WI38 (cell line): ENCODE results near the gene HSD17B8.

Source experiments
- H3K4me3 ChIP-seq: 2 replicates; pipeline ENCODE4 v1.5.1; 2011; ENCODE audit warnings: low read depth, mild to moderate bottlenecking, control low read depth, low read length
- TF ChIP-seq, protein P1 (sequence below): IDR thresholded peaks from 2 replicates; pipeline ENCODE4 v1.5.1; 2012; ENCODE audit warnings: low read depth, mild to moderate bottlenecking, control low read depth, low read length

Gene HSD17B8

DNA sequence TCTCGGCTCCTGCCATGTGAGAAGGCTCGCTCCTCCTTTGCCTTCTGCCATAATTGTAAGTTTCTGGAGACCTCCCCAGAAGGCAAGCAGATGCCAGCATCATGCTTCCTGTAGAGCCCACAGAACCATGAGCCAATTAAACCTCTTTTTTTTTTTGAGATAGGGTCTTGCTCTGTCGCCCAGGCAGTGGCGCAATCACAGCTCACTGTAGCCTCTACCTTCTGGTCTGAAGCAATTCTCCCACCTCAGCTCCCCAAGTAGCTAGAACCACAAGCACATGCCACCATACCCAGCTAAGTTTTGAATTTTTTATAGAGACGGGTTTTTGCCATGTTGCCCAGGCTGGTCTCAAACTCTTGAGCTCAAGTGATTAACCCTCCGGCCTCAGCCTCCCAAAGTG lies 32.4 kb downstream of the HSD17B8 start:
- H3K4me3 ChIP-seq, result no peak overlapping the region
- TF ChIP-seq, protein P1, sequence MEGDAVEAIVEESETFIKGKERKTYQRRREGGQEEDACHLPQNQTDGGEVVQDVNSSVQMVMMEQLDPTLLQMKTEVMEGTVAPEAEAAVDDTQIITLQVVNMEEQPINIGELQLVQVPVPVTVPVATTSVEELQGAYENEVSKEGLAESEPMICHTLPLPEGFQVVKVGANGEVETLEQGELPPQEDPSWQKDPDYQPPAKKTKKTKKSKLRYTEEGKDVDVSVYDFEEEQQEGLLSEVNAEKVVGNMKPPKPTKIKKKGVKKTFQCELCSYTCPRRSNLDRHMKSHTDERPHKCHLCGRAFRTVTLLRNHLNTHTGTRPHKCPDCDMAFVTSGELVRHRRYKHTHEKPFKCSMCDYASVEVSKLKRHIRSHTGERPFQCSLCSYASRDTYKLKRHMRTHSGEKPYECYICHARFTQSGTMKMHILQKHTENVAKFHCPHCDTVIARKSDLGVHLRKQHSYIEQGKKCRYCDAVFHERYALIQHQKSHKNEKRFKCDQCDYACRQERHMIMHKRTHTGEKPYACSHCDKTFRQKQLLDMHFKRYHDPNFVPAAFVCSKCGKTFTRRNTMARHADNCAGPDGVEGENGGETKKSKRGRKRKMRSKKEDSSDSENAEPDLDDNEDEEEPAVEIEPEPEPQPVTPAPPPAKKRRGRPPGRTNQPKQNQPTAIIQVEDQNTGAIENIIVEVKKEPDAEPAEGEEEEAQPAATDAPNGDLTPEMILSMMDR, result no peak

DNA sequence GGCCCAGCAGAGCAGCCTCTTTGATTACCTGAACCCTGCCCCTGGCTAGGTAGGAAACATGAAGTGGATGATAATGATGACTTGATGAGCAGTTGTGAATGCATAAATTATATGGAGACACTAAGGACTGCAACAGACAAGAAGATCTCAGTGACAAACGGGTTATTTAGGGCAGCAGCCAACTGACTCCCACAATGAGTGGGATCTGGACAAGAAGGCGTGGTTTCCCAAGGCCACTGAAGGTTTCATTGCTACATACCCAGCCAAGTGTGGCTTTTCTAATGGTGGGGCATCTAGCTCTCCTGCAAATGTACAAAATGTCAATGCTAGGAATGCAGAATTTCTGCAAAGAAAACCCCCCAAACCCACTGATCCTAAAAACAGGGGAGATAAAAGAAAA lies 33.3 kb downstream of the HSD17B8 start:
- TF ChIP-seq, protein P1, result no peak
- H3K4me3 ChIP-seq, result no peak overlapping the region

DNA sequence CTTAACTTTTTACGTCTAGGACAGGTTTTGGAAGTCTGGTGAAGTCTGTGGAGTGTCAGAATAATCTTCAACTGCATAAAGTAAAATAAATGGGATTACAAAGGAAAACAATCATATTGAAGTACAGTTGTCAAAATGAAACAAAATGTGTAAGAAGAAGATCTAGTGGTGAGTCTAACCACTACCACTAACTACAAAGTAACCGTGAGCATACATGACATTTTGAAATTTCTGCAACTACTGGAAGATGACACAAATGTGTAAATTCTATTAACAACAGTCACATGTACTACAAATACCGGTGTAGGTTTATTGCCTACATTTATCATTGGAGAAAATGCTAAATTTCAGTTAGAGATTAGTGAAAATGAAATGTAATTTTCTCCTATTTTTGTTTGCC lies 37.5 kb downstream of the HSD17B8 start:
- no peak overlapping the region for H3K4me3 ChIP-seq
- TF ChIP-seq, protein P1, result no peak

DNA sequence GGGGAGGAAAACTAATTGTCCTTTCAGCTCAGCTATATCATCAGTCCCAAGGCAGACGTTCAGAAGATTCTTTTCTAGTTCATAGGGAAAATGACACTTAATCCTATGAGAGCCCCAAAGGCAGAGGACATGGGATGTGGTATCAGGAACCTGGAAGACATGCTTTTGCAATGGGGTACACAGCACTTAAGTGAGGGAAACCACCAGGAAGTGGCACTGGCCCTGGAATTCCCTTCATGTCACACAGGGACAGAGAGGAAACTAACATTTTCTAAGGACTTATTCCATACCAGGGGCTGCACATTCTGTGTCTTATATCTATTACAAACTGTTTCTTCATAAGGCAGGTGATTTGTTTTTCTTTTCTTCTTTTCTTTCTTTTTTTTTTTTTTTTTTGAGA lies 39.0 kb downstream of the HSD17B8 start:
- no peak overlapping the region for H3K4me3 ChIP-seq
- TF ChIP-seq, protein P1, result no peak

DNA sequence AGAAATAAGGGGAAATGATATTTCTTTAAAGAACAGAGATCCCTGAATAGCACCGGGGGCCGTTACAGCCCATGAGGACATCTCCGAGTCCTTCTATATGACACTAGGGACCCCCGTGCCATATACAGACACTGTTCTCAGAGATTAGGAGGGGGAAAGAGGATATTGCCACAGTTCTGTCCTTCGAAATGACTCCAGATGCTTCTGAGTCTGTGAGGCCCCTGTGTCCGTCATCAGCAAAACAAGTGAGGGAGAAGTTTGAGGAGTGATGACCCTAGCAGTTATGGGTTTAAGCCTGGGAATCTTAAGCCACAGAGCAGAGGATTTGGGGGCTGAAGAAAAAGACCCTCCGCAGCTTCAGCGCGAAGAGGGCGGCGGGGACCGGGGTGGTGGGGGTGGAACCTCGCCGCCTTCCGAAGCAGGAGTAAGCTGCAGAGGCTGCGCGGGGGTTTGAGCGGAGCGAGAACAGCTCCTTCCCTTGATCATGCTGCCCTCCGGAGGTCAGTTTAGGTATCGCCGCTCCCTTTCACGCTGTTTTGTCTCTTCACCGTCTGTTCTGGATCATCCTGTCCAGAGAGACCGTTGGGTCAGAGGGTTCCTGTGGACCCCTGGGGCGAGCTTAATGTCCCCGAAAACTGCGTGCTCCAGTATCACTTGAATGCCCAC lies 43.7 kb downstream of the HSD17B8 start:
- peak overlapping the region; percentile 50 for H3K4me3 ChIP-seq
- TF ChIP-seq, protein P1, result peak; percentile 86

DNA sequence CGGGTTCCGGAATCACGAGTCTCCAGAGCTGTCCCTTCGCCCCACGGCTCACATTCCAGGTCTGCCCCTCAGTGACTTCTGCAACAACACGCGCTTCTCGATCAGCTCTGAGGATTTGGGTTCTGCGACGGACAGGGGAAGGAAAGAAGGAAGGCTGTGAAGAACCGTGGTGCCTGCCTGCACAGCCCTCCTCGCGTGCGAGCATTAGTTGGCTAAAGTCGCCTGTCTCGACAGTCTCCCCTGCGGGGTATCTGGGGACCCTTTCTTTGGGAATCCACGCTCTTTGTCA lies 44.1 kb downstream of the HSD17B8 start:
- TF ChIP-seq, protein P1, result no peak
- peak overlapping the region; percentile 50 for H3K4me3 ChIP-seq

DNA sequence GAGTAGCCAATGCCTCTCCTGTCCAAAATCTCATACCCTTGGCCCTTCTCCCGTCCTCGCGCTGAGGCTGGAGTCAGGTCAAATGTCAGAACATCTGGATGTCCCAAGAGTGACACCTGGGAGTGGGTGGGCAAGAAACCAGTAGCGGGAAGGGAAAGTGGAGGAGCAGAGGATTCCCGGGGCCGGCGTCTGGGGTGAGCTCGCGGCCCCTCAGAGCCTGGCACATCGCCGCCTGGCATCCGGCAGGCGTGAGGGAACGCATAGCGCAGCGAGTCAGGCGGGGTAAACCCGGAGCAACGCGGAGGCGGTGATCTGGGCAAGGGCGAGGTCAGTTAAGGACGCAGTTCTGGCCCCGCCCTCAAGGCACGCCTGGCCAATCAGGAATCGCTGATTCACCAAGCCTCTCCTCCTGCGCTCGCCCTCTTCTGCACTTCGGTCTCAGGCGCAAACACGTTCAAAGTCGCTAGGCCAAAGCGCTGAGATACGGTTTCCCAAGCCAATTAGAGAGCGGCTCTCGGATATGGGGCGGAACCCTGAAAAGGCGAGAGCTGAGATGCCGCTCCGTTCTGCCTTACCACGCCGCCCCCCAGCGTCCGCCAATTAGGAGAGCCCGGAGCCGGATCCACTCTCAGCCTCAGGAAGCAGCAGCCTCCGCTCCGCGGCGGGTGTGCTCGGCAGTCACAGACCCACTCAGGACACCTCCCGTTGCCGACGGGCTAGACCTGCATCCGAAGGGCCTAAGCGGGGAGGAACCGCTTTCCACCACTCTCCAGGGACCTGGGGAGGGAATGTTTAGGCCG lies 44.7 kb downstream of the HSD17B8 start:
- H3K4me3 ChIP-seq, result peak overlapping the region; percentile 64
- TF ChIP-seq, protein P1, result no peak
